ENCODE data around the gene RYR2. TPM values are rescaled to one million over a fixed set of nuclear protein-coding genes. Genes with fewer than 3 reads are reported as not detected.

RYR2 gene
- total RNA-seq, 6 experiments from 2014 or later, result 0.05 to 0.17 TPM; not detected in 4

DNA sequence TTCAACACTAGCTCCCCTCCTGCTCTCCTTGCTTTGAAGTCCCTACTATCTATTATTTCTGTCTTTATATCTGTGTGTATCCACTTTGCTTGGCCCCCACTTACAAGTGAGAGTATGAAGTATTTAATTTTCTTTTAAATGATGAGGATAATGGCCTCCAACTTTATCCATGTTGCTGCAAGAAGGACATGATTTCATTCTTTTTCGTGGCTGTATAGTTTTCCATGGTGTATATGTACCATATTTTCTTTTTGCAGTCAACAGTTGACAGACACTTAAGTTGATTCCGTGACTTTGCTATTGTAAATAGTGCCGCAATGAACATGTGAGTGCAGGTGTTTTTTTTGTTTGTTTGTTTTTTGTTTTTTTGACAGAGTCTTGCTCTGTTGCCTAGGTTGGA, 483.1 kb downstream of the RYR2 start:
- Mint-ChIP-seq H3K27me3 (ENCODE audit: insufficient read depth) (no peaks in the 10 kb centered on the region), H3K27ac (no peak overlapping the region), H3K36me3 (ENCODE audit: low read depth) (peaks cover 3% of the 10 kb centered on the region; the same call in 1 of the 2 replicates), H3K4me1 (ENCODE audit: low read depth) (no peaks in the 10 kb centered on the region), H3K9me3 (peaks cover 30% of the 10 kb centered on the region), H3K4me3 (no peak overlapping the region)
- DNase-seq, result no peak
- TF ChIP-seq, protein P1, sequence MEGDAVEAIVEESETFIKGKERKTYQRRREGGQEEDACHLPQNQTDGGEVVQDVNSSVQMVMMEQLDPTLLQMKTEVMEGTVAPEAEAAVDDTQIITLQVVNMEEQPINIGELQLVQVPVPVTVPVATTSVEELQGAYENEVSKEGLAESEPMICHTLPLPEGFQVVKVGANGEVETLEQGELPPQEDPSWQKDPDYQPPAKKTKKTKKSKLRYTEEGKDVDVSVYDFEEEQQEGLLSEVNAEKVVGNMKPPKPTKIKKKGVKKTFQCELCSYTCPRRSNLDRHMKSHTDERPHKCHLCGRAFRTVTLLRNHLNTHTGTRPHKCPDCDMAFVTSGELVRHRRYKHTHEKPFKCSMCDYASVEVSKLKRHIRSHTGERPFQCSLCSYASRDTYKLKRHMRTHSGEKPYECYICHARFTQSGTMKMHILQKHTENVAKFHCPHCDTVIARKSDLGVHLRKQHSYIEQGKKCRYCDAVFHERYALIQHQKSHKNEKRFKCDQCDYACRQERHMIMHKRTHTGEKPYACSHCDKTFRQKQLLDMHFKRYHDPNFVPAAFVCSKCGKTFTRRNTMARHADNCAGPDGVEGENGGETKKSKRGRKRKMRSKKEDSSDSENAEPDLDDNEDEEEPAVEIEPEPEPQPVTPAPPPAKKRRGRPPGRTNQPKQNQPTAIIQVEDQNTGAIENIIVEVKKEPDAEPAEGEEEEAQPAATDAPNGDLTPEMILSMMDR (IDR thresholded peaks at IDR 0.05), result no peak

DNA sequence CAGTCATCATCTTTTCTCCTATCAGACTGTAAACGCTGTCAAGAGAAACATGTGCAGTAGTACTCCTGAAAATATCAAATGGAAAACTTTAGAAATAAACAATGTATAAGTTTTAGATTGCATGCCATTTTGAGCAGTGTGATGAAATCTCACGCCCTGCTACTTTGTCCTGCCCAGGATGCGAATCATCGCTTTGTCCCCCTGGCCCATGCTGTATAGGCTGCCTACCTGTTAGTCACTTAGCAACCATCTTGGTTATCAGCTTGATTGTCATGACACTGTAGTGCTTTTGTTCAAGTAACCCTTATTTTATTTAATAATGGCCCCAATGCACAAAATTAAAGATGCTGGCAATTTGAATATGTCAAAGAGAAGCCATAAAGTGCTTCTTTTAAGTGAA, 485.8 kb downstream of the RYR2 start:
- Mint-ChIP-seq H3K36me3 (ENCODE audit: low read depth) (no peaks in the 10 kb centered on the region), H3K27me3 (ENCODE audit: insufficient read depth) (no peaks in the 10 kb centered on the region), H3K9me3 (peaks cover 21% of the 10 kb centered on the region; the same call in 1 of the 2 replicates), H3K4me3 (no peak overlapping the region), H3K4me1 (ENCODE audit: low read depth) (no peaks in the 10 kb centered on the region), H3K27ac (no peak overlapping the region)
- DNase-seq, result no peak
- TF ChIP-seq, protein P1 (IDR thresholded peaks at IDR 0.05), result no peak

DNA sequence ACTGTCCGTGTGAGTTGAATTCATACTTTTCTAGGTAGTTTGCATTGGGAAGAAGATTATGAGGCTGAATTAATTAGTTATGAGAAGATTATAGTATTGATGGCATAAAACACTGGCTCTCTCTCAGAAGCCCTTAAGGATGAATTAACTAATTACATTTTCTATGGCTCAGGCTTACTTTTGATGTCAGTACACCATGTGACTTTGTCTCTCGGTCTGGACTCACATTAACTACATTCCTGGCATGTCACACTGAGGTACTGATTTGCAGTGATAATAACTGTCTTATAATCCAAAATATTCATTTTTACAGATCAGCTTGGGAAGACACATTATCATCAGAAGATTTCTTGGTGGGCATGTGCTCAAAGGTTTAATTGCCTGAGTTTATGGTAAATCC, 486.6 kb downstream of the RYR2 start:
- Mint-ChIP-seq H3K27ac (no peak overlapping the region), H3K9me3 (peaks cover 21% of the 10 kb centered on the region; the same call in 1 of the 2 replicates), H3K27me3 (ENCODE audit: insufficient read depth) (no peaks in the 10 kb centered on the region), H3K4me1 (ENCODE audit: low read depth) (no peaks in the 10 kb centered on the region), H3K36me3 (ENCODE audit: low read depth) (no peaks in the 10 kb centered on the region), H3K4me3 (no peak overlapping the region)
- no peak for DNase-seq
- TF ChIP-seq, protein P1 (IDR thresholded peaks at IDR 0.05), result no peak

DNA sequence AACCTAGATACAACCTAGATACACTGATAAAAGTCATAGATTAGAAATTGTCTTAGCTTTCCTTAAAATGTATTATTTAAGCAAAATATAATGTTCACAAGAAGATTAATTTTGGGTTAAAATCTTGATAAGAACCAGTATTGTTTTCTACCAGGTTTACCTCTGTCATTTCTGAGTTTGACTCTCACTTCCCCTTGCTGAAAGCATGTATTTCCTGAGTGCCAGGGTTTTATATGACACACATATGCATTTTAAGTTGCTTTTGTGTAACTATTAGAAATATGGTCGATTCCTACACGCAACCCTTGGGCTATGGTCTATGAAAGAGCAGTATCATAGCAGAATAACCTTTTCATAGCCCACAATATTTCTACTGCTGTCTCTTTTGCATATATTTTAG, 497.1 kb downstream of the RYR2 start:
- Mint-ChIP-seq H3K27me3 (ENCODE audit: insufficient read depth) (peaks cover 1% of the 10 kb centered on the region; the same call in 1 of the 2 replicates), H3K4me3 (no peak overlapping the region), H3K27ac (no peak overlapping the region), H3K9me3 (peaks cover 21% of the 10 kb centered on the region), H3K4me1 (ENCODE audit: low read depth) (no peaks in the 10 kb centered on the region), H3K36me3 (ENCODE audit: low read depth) (peaks cover 4% of the 10 kb centered on the region; the same call in 1 of the 2 replicates)
- DNase-seq, result no peak
- TF ChIP-seq, protein P1 (IDR thresholded peaks at IDR 0.05), result no peak

DNA sequence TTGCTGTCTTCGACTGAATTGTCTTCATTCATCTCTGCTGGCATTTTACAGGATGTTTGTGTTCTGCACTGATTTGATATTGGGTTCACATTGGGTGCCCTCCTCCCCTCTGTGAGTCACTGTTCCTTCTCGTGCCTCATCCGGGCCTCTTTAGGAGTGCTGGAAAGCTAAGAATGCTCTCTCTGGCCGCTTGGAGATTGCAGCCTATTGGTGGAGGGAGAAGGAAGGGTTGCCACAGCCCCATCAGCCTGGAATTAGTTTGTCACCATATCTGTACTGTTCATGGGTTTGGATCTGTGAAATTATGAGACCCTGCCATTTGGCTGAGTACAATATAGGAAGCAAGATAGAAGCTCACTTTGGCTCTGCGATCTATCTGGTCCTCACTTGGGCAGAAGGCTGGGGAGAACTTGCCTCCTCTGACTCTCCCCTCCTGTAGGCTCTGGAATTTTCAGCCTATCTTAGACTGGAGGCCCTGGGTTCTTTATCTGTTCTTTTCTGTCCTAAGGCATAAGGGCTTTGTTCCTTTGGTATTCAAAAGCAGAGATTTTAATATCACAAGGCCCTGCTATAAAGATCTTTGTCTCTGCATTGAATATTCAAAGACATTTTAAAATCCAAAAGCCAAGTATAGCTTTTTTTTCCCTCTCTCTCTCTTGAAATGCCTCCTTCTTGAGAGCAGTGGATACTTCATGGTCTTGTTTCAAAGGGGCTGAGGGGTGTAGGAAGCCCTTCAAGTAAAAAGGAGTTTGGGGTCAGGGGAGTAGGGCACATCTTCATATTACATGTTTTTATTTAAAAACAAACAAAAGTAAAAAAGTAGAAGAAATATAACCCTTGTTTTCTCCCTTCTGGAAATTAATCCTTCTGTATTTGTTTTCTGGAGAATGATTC, 500.8 kb downstream of the RYR2 start:
- TF ChIP-seq, protein P1 (IDR thresholded peaks at IDR 0.05), result no peak
- Mint-ChIP-seq H3K36me3 (ENCODE audit: low read depth) (no peaks in the 10 kb centered on the region; the same call in 1 of the 2 replicates), H3K27ac (no peak overlapping the region), H3K4me3 (no peak overlapping the region), H3K9me3 (peaks cover 12% of the 10 kb centered on the region), H3K27me3 (ENCODE audit: insufficient read depth) (no peaks in the 10 kb centered on the region), H3K4me1 (ENCODE audit: low read depth) (no peaks in the 10 kb centered on the region)
- no peak for DNase-seq
